Liver (tissue), 9 donors: ENCODE measurements around the gene HSD17B12. TPM values are rescaled to one million over a fixed set of nuclear protein-coding genes. Genes with fewer than 3 reads are reported as not detected.
A peak's percentile ranks its signal among the peaks of the same experiment; 100 is the strongest.

Experiments
- DNase-seq: peaks from one replicate; pipeline ENCODE4 v3.0.0-alpha.2; 2017; ENCODE audit warnings: low spot score
- H3K27ac ChIP-seq, 2 donors: one replicate each; pipeline ENCODE4 v1.7.0; 2013; ENCODE audit warnings: inconsistent platforms in 2 of 2, low read length in 2 of 2, control low read depth in 1 of 2, low read depth in 1 of 2, mild to moderate bottlenecking in 1 of 2
- H3K27me3 ChIP-seq, 4 donors: one replicate each; pipeline versions ENCODE4 v1.6.1 to v1.7.0; 2013; ENCODE audit warnings: low read length in 3 of 4, inconsistent platforms in 1 of 4, mild to moderate bottlenecking in 1 of 4, moderate library complexity in 1 of 4; ENCODE audit not compliant: control insufficient read depth in 4 of 4, insufficient read depth in 4 of 4
- H3K36me3 ChIP-seq, 4 donors: one replicate each; pipeline versions ENCODE4 v1.6.1 to v1.7.0; 2013; ENCODE audit warnings: low read length in 3 of 4, mild to moderate bottlenecking in 3 of 4, low read depth in 1 of 4, moderate library complexity in 1 of 4; ENCODE audit not compliant: control insufficient read depth in 4 of 4, insufficient read depth in 3 of 4
- H3K4me1 ChIP-seq, 4 donors: one replicate each; pipeline versions ENCODE4 v1.6.1 to v1.7.0; 2013; ENCODE audit warnings: low read length in 3 of 4, mild to moderate bottlenecking in 3 of 4, moderate library complexity in 1 of 4; ENCODE audit not compliant: control insufficient read depth in 4 of 4, insufficient read depth in 4 of 4
- H3K4me3 ChIP-seq, 3 donors: one replicate each; pipeline versions ENCODE4 v1.6.1 to v1.7.0; 2013; ENCODE audit warnings: low read length in 3 of 3, control low read depth in 1 of 3, low read depth in 1 of 3, mild to moderate bottlenecking in 1 of 3
- H3K9ac ChIP-seq, 2 donors: one replicate each; pipeline ENCODE4 v1.7.0; 2013; ENCODE audit warnings: low read length in 2 of 2, mild to moderate bottlenecking in 2 of 2, moderate library complexity in 2 of 2, control low read depth in 1 of 2, low read depth in 1 of 2
- H3K9me3 ChIP-seq, 4 donors: one replicate each; pipeline versions ENCODE4 v1.6.1 to v1.7.0; 2013; ENCODE audit warnings: low read length in 3 of 4; ENCODE audit not compliant: control insufficient read depth in 4 of 4
- EGR1 ChIP-seq, 2 donors: IDR thresholded peaks; 2 replicates each; pipeline ENCODE4 v1.6.1; 2016 to 2018; ENCODE audit warnings: antibody characterized with exemption in 2 of 2, low read depth in 2 of 2
- FOXA1 ChIP-seq: IDR thresholded peaks from 2 replicates; pipeline ENCODE4 v1.6.1; 2016; ENCODE audit warnings: antibody characterized with exemption
- FOXA2 ChIP-seq: IDR thresholded peaks from 2 replicates; pipeline ENCODE4 v1.6.1; 2016; ENCODE audit warnings: antibody characterized with exemption
- GABPA ChIP-seq, 2 donors: IDR thresholded peaks in 1 of 2; conservative IDR thresholded peaks in 1 of 2; 2 replicates each; pipeline ENCODE4 v1.6.1; 2016; ENCODE audit warnings: antibody characterized with exemption in 2 of 2, mild to moderate bottlenecking in 1 of 2, moderate library complexity in 1 of 2
- HNF4A ChIP-seq, 2 donors: conservative IDR thresholded peaks; 2 replicates each; pipeline ENCODE4 v1.6.1; 2016; ENCODE audit warnings: antibody characterized with exemption in 2 of 2, mild to moderate bottlenecking in 2 of 2
- HNF4G ChIP-seq: IDR thresholded peaks from 2 replicates; pipeline ENCODE4 v1.6.1; 2016; ENCODE audit warnings: antibody characterized with exemption
- JUND ChIP-seq, 2 donors: IDR thresholded peaks; 2 replicates each; pipeline ENCODE4 v1.6.1; 2016; ENCODE audit warnings: antibody characterized with exemption in 2 of 2
- NR2F2 ChIP-seq: IDR thresholded peaks from 2 replicates; pipeline ENCODE4 v1.6.1; 2016; ENCODE audit warnings: antibody characterized with exemption
- RAD21 ChIP-seq, 2 donors: IDR thresholded peaks; 2 replicates each; pipeline ENCODE4 v1.6.1; 2016; ENCODE audit warnings: antibody characterized with exemption in 2 of 2, mild to moderate bottlenecking in 2 of 2
- RXRA ChIP-seq, 2 donors: IDR thresholded peaks; 2 replicates each; pipeline ENCODE4 v1.6.1; 2017 to 2018; ENCODE audit warnings: antibody characterized with exemption in 2 of 2, mild to moderate bottlenecking in 1 of 2
- SP1 ChIP-seq: IDR thresholded peaks from 2 replicates; pipeline ENCODE4 v1.6.1; 2018; ENCODE audit warnings: antibody characterized with exemption, mild to moderate bottlenecking
- TAF1 ChIP-seq: conservative IDR thresholded peaks from 2 replicates; pipeline ENCODE4 v1.6.1; 2016; ENCODE audit warnings: antibody characterized with exemption, mild to moderate bottlenecking
- YY1 ChIP-seq: IDR thresholded peaks from 2 replicates; pipeline ENCODE4 v1.6.1; 2016; ENCODE audit warnings: antibody characterized with exemption, mild to moderate bottlenecking
- ZBTB33 ChIP-seq: IDR thresholded peaks from 2 replicates; pipeline ENCODE4 v1.6.1; 2016; ENCODE audit warnings: antibody characterized with exemption
- WGBS: extraction: QIAGEN DNeasy Blood & Tissue Kit; methylation state at CpG from one replicate; pipeline ENCODE4 v1.1.7; 2013; 5-methylcytosine and 5-hydroxymethylcytosine counted together
- polyA plus RNA-seq, 2 donors: library from polyadenylated mRNA; stranded (reverse) in 1 of 2; unstranded in 1 of 2; fragments of 200-250 nt in 1 of 2; fragments of >200 nt in 1 of 2; fragmentation: Nextera tagmentation in 1 of 2; extraction: Ambion mirVana in 1 of 2; gene quantifications; one replicate each; pipeline versions ENCODE4 v1.2.1 to v1.2.3, GENCODE V29; 2013 to 2015
- total RNA-seq, 2 donors: library from RNA; depleted of rRNA; stranded (reverse); fragments of >200 nt; gene quantifications; one replicate each; pipeline ENCODE4 v1.2.3, GENCODE V29; 2014
- TF ChIP-seq, protein P1 (sequence below): fragments of 150-350 bp; IDR thresholded peaks from 2 replicates; pipeline ENCODE4 v1.5.1; 2017; ENCODE audit warnings: improper control_type of control experiment, low read depth, low read length; ENCODE audit not compliant: missing input control
- TF ChIP-seq, protein P2 (sequence below): IDR thresholded peaks from 2 replicates; pipeline ENCODE4 v1.6.1; 2016; ENCODE audit warnings: antibody characterized with exemption
- TF ChIP-seq, protein P3 (sequence below): IDR thresholded peaks from 2 replicates; pipeline ENCODE4 v1.6.1; 2016; ENCODE audit warnings: antibody characterized with exemption
- TF ChIP-seq, protein P4 (sequence below): IDR thresholded peaks from 2 replicates; pipeline ENCODE4 v1.6.1; 2016; ENCODE audit warnings: antibody characterized with exemption, mild to moderate bottlenecking
- donor health status: healthy.
- donor health status: healthy.
- donor health status: healthy.
- donor health status: healthy.
- donor health status: healthy.

The HSD17B12 gene
- total and polyA plus RNA-seq, 4 donors = 50.3 to 126 (median 68.3) TPM

DNA sequence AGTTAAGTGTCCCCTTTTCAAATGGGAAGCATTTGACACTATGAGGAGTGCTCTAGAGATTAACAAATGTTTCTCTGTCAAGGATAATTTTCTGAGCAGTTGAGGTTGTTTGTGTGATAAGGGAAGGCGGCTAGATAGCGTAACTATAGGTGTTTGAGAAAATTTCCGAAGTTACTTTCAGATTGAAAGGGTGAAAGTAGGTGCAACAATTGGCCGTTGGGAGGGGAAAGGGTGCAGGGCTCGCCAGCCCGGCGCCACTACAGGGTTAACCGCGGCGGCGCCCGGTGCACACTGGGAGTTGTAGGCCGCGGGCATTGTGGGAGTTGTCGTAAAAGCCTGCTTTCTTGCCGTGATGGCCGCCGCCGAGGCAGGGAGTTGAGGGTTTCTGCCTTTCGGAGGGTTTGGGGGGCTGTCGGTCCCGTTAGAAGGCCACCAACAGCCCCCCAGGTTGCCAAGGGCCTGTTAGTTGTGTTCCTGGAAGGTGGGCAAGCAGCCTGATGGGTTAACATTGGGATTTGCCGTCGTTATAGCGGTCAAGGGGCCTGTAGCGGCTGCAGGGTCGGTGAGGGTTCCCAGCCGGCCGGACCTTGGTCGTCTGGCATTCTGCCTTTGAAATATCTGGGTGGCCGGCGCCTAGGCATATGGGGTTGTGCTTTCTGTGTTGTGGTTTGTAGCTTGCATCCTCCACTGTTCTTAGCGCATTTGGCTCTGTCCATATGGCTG is 36.5 kb upstream of the HSD17B12 start:
- DNase-seq = peak; percentile 88

More for the DNA sequence above, 36.5 kb upstream of the HSD17B12 start:
- WGBS = under 1% methylated on average over 33 of the region's 33 CpGs
- Histone ChIP-seq H3K9me3 (no peaks in the 10 kb centered on the region), H3K4me1 (peaks cover 7 to 15% (median 13%) of the 10 kb centered on the region in 4 donors), H3K27me3 (peaks cover 0 to 8% (median 2%) of the 10 kb centered on the region in 4 donors), H3K27ac (peak overlapping the region; percentile 94 to 97), H3K9ac (peak overlapping the region; percentile 95 to 97), H3K36me3 (no peaks in the 10 kb centered on the region), H3K4me3 (peak overlapping the region; percentile 65 to 98 (median 96))
- TF ChIP-seq JUND (IDR thresholded peaks at IDR 0.05) (no peak), YY1 (peak; percentile 99), NR2F2 (no peak), FOXA1 (peak; percentile 10), ZBTB33 (peak; percentile 94), GABPA (IDR thresholded peaks at IDR 0.05 in 1 of 2, conservative IDR thresholded peaks at IDR 0.05 in 1 of 2) (peak in 1 of 2 donors; percentile 79), TAF1 (no peak), EGR1 (IDR thresholded peaks at IDR 0.05; ENCODE audit: low read depth in 2 of 2) (peak in 1 of 2 donors; percentile 63), RAD21 (IDR thresholded peaks at IDR 0.05) (peak; percentile 31 to 39), SP1 (peak; percentile 27), HNF4G (no peak), FOXA2 (no peak), RXRA (IDR thresholded peaks at IDR 0.05) (peak in 1 of 2 donors; percentile 43), HNF4A (conservative IDR thresholded peaks at IDR 0.05) (peak in 1 of 2 donors; percentile 48)
- TF ChIP-seq, protein P1, sequence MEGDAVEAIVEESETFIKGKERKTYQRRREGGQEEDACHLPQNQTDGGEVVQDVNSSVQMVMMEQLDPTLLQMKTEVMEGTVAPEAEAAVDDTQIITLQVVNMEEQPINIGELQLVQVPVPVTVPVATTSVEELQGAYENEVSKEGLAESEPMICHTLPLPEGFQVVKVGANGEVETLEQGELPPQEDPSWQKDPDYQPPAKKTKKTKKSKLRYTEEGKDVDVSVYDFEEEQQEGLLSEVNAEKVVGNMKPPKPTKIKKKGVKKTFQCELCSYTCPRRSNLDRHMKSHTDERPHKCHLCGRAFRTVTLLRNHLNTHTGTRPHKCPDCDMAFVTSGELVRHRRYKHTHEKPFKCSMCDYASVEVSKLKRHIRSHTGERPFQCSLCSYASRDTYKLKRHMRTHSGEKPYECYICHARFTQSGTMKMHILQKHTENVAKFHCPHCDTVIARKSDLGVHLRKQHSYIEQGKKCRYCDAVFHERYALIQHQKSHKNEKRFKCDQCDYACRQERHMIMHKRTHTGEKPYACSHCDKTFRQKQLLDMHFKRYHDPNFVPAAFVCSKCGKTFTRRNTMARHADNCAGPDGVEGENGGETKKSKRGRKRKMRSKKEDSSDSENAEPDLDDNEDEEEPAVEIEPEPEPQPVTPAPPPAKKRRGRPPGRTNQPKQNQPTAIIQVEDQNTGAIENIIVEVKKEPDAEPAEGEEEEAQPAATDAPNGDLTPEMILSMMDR = no peak
- TF ChIP-seq, protein P2, sequence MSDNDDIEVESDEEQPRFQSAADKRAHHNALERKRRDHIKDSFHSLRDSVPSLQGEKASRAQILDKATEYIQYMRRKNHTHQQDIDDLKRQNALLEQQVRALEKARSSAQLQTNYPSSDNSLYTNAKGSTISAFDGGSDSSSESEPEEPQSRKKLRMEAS = peak; percentile 92
- TF ChIP-seq, protein P3, sequence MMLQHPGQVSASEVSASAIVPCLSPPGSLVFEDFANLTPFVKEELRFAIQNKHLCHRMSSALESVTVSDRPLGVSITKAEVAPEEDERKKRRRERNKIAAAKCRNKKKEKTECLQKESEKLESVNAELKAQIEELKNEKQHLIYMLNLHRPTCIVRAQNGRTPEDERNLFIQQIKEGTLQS = no peak
- TF ChIP-seq, protein P4, sequence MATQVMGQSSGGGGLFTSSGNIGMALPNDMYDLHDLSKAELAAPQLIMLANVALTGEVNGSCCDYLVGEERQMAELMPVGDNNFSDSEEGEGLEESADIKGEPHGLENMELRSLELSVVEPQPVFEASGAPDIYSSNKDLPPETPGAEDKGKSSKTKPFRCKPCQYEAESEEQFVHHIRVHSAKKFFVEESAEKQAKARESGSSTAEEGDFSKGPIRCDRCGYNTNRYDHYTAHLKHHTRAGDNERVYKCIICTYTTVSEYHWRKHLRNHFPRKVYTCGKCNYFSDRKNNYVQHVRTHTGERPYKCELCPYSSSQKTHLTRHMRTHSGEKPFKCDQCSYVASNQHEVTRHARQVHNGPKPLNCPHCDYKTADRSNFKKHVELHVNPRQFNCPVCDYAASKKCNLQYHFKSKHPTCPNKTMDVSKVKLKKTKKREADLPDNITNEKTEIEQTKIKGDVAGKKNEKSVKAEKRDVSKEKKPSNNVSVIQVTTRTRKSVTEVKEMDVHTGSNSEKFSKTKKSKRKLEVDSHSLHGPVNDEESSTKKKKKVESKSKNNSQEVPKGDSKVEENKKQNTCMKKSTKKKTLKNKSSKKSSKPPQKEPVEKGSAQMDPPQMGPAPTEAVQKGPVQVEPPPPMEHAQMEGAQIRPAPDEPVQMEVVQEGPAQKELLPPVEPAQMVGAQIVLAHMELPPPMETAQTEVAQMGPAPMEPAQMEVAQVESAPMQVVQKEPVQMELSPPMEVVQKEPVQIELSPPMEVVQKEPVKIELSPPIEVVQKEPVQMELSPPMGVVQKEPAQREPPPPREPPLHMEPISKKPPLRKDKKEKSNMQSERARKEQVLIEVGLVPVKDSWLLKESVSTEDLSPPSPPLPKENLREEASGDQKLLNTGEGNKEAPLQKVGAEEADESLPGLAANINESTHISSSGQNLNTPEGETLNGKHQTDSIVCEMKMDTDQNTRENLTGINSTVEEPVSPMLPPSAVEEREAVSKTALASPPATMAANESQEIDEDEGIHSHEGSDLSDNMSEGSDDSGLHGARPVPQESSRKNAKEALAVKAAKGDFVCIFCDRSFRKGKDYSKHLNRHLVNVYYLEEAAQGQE = peak; percentile 54
